ENCODE measurements around the gene SLC6A3.

DNA sequence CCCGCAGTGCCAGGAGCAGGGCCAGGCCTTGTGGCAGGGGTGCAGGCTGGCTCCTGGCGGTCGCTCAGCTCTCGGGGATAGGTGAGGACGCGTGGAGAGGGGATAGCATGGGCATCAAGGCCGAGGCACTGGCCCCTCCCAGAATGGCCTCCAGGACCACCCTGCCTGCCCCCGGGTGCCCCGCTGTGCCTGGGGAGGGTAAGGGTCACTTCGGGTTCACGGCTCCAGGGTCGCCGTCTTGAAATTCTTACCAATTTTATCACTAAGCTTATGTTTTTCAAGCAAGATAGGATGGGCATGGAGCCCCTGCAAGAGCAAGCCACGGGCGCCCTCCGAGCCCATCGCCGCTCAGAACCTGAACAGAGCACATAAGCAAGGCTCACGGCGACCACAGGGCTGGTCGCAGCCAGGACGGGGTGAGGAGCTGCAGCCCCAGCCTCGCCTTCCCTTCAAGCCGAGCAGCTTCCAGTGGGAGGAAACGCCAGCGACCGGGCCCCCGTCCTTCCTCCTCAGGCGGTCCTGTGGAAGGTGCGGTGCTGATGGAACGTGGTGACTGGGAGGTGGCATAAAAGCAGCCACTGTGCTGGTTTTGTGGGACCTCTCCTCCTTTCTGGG, 86.1 kb downstream of the SLC6A3 start:
- TF ChIP-seq SIN3A (IDR thresholded peaks at IDR 0.05; ENCODE audit: borderline replicate concordance, insufficient read depth, low read depth, low read length) (no peak), REST (IDR thresholded peaks at IDR 0.05; ENCODE audit: insufficient read depth in 1 of 2, low read depth in 2 of 2, low read length in 1 of 2) (no peak), POLR2AphosphoS5 (IDR thresholded peaks at IDR 0.05; ENCODE audit: low read depth, low read length) (no peak), TCF7L2 (IDR thresholded peaks at IDR 0.05; ENCODE audit: low read depth, low read length) (no peak)
- TF ChIP-seq, protein P1, sequence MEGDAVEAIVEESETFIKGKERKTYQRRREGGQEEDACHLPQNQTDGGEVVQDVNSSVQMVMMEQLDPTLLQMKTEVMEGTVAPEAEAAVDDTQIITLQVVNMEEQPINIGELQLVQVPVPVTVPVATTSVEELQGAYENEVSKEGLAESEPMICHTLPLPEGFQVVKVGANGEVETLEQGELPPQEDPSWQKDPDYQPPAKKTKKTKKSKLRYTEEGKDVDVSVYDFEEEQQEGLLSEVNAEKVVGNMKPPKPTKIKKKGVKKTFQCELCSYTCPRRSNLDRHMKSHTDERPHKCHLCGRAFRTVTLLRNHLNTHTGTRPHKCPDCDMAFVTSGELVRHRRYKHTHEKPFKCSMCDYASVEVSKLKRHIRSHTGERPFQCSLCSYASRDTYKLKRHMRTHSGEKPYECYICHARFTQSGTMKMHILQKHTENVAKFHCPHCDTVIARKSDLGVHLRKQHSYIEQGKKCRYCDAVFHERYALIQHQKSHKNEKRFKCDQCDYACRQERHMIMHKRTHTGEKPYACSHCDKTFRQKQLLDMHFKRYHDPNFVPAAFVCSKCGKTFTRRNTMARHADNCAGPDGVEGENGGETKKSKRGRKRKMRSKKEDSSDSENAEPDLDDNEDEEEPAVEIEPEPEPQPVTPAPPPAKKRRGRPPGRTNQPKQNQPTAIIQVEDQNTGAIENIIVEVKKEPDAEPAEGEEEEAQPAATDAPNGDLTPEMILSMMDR (IDR thresholded peaks at IDR 0.05), result no peak

Measured in Panc1 (cell line).